NCI-H524 (cell line): Measurements from ENCODE around the gene CHD2.

Experiments
- DNase-seq, 2 experiments: peaks; one replicate each; lab custom pipeline; 2025; lab: John Stamatoyannopoulos, UW

The CHD2 gene

DNA sequence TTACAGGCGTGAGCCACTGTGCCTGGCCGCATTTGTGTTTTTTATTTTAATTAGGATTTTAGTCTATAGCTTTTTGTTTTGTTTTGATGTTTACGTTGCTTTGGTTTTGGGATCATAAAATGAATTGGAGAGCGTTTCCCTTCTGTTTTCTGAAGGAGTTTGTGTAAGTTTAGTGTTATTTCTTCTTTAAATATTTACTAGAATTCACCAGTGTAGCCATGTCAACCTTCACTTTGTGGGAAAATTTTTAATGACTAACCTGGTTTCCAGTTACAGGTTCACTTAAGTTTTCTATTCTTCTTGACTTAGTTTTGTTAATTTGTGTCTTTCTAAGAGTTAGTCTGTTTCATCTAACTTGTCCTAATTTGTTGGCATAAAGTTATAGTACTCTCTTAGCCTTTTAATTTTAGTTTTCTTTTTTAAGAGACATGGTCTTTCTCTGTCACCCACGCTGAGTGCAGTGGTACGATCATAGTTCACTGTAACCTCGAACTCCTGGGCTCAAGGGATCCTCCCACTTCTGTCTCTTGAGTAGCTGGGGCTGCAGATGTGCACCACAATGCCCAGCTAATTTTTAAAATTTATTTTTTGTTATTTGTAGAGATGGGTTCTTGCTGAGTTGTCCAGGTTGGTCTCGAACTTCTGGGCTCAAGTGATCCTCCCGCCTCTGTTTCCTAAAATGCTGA is 61.0 kb downstream of the CHD2 start:
- no peak for DNase-seq

DNA sequence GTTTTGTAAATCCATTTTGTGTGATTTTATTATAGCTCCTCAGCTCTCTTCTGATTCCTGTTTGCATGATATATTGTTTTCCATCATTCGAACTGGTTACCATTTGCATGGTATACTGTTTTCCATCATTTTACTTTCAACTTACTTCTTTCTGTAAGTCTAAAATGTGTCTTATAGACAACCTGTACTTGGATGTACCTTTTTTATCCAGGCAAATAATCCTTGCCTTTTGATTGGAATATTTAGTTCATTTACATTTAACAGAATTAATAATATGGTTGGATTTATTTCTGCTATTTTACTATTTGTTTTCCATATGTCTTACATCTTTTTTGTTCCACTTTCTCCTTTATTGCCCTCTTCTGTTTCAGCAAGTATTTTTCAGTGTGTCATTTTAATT is 62.8 kb downstream of the CHD2 start:
- no peak for DNase-seq

DNA sequence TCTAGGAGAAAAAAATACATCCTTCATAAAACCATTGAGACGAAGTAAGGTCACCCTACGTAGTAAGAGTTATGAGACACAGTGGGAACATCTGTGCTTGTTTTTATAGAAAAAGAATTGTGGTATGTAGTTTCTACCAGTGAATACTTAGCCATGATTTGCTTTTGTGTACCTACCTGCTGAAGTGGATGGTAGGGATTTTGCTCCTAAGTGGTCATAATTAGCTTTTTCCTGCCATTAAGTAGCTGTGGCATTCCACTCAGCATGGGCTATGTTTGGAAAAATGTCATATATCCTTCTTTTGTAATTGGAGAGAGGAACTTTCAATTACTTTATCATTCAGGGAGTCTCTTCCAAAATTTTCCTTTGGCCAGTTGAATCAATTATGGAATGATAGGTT is 63.7 kb downstream of the CHD2 start:
- DNase-seq = peak in 1 of 2 experiments; percentile 9

DNA sequence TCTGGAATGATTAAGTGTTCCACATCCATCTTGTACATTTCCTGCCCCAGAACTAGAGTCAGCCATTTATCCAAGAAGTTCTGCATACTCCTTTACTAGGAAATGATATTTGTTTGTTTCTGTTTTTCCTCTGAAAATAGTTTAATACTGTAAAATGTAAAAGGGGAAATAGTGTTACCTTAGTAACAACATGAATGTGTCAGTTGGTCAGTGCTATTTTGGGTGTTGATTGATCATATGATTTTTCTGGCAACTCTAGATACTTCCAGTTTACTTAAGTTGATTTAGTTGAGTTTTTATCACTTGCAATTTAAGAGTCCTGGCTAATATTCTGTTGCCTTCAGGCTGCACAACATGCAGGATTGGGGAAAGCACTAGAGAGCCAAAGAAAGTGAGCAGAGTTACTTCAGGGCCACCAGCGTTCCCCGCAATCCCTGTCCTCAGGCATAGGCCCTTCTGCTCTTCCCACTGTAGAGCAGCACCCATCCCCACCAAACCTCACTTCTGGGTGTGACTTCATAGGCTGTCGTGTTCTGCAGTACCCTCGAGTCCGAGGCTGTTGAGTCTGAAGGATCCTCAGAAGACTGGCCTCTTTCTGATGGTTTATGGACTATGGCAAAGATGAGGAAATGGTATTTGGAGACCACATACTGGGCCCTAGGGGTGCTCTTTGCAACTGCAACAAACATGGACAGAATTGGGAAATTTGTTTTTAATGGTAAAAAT is 69.0 kb downstream of the CHD2 start:
- no peak for DNase-seq

DNA sequence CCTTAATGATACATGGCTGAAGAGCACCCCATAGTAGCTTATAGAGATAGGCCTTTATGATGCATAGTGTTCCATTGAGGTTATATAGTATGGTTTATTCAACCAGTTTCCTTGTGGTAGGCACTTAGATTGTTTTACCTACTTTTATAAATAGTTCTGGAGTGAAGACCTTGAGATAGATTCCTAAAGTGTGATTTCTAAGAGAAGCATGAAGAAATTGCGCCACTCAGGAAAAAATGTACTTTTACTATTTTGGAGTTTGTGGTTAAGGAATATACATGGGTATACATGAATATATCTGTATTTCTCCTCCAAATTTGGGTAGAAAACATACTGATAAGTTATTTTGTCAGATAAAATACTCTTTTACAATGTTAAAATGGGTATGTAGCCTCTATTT is 70.5 kb downstream of the CHD2 start:
- DNase-seq = no peak

DNA sequence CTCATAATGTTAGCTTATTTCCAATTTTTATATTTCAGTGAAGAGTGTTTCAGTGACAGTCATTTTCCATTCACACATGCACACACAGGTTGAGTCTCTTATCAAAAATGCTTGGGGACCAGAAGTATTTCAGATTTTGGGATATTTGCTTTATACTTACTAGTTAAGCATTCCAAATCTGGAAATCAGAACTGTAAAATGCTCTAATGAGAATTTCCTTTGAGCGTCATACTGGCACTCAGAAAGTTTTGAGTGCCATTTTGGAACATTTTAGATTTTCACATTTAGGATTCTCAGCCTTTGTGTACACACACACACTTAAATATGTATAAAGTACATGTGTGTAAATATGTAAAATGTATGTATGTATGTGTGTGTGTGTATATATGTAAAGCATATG is 71.0 kb downstream of the CHD2 start:
- DNase-seq = no peak

DNA sequence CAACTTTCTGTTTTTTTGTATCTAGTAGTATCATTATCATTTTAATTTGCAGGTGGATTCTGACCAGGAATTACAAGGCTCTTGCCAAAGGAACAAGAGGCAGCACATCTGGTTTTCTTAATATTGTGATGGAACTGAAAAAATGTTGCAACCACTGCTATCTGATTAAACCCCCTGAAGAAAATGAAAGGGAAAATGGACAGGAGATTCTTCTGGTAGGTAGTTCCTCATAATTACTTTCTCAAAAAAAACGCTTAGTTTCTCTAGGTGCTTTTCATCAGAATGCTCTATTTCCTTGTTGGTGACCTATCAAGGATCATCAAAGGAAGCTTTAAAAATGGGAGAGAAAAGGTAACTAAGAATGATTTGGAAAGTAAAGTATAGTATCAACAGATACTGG is 71.6 kb downstream of the CHD2 start:
- DNase-seq = no peak

DNA sequence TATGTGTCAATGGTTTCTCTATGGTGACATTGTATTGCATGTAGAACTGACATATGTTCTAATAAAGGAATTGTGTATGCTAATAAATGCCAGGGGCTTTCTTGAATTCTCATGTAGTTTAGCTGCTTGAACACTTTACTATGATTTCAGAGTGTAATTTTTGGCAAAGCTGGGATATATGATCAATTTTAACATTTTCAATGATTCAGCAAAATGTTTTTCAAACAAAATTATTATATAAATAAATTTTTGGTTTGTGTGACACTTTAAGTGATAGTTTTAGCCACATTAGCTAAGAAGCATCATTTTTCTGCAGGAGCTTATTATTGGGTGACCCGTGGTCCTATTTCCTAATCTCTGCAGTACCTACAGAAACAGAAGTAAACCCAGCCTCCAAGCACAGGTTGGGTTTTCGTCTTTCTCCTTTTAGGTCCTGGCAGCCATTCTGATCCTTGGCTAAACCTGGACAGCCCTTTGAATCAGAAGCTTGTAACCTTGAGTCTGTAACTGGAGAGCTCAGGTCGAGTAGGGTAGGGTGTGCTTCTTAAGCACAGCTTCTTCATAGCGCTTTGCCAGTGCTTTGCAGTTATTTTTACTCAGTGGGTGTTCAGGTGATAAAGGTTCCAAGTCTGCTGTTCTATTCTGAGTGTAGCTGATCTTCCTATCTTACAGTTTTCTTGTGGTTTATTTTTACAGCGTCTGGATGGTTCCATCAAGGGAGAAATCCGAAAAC is 74.2 kb downstream of the CHD2 start:
- no peak for DNase-seq

DNA sequence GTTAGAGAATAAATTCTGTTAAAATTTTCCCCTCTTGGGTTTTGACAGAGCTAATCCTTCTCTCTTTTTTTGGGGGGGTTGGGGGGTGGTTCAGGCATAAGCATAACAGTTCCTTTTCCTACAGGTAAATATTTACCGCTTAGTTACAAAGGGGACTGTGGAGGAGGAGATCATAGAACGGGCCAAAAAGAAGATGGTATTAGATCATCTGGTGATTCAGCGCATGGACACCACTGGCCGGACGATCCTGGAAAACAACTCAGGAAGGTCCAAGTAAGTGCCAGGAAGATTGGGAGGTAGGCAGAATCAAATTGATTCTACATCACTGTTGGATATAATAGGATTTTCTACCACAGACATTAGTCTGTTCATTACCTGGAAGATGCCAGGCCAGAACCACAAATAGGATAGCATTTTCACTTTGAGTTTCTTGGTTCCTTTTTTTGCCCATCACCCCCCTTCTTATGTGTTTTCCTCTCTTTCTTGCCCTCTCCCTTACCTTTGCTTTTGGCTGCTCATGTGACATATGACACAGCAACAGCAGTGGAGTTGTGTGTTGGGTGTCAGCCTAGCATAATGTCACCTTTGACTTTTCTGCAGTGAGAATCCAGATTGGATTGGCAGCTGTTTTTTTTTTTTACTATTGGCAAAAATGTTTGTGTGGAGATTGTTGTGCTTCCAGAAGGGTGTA is 79.0 kb downstream of the CHD2 start:
- DNase-seq = no peak

DNA sequence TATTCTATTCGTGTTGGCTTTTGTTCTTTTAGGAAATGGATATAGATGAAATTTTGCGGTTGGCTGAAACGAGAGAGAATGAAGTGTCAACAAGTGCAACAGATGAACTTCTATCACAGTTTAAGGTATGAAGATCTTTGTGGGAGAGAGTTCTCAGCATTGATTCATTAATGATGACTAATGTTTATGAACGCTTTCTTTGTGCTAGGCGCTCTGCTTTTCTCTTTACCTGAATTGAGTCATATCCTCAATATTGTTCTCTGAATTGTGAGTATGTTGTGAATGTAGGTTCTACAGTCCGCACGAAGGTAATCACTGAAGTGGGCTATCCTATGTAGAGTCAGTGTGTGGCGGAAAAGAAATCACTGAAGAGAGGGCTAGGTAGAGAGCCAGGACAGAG is 81.2 kb downstream of the CHD2 start:
- no peak for DNase-seq

DNA sequence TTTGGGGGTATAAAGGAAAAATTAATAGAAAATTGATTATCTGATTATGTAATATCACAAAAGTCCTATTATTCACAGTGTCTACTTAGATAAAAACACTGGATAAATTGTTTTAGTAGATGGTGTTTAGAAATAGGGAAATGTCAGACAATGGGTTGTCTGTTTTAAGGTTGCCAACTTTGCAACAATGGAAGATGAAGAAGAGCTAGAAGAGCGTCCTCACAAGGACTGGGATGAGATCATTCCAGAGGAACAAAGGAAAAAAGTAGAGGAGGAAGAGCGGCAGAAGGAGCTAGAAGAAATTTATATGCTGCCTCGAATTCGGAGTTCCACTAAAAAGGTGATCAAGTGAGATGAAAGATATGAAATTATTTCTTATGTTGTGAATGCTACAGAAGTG is 84.0 kb downstream of the CHD2 start:
- DNase-seq = no peak

DNA sequence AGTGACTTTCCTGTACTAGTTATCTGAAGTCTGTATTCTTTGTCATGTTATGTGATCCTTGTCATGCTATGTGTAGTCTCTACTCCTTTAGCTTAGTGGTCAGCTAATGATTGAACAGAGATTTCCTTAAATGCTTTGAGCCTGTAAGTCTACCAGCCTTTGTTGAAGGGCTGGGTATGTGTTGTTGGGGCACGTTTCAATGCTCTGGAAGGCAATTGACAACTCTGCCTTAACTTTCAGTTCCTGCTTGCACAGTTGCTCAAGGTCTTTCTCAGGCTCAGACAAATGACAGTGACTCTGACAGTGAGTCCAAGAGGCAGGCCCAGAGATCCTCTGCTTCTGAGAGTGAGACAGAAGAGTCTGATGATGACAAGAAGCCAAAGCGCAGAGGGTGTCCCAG is 89.3 kb downstream of the CHD2 start:
- no peak for DNase-seq

DNA sequence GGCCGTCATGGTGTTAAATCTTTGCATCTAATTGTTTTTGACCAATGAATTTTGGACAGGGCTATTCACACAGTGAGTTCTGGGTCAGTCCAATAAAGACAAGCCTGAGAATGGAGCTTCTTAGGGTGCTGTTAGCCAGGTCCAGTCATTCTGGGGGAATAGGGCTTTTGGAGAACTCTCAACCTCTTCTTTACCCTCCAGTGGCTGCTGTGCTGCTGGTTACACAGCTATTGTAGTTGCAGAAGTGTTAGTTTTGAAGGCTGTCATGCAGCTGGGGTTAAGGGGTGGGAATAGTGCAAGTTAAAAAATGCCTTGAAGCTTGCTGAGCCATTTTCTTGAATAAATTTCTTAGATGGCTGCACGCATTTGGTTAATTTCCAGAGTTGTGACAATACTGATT is 89.9 kb downstream of the CHD2 start:
- DNase-seq = no peak

DNA sequence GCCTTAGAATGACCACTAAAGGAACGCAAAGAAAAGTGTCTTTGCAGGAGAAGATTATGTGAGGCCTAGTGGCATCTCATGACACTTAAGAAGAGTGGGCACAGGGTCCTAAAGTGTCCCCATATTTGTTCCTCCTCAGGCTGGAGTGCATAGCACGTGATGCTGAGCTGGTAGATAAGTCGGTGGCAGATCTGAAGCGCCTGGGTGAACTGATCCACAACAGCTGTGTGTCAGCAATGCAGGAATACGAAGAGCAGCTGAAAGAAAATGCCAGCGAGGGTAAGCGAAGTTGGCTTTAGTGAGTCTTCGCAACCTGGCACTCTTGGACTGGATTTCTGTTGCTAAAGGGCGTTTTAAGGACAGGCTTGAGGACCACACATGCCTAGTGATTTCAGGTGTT is 92.6 kb downstream of the CHD2 start:
- no peak for DNase-seq

DNA sequence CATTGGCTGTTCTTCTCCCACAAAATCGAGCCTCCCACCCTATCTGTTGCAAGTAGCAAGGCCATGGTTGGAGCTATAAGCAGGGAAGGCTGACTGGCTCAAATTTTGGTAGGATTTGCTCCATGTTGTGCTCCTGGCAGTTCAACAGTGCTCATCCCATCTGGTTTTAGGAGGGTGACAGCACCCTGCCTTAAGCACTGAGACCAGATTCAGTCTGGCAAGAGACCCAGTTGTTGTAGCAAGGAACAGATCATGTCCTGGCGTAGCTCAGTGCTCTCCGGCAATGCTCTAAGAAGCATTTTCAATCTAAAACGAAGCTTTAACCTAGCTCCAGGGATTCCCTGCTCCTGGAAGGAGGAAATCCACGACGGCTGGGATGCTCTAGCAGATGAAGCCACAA is 97.7 kb downstream of the CHD2 start:
- DNase-seq = no peak

DNA sequence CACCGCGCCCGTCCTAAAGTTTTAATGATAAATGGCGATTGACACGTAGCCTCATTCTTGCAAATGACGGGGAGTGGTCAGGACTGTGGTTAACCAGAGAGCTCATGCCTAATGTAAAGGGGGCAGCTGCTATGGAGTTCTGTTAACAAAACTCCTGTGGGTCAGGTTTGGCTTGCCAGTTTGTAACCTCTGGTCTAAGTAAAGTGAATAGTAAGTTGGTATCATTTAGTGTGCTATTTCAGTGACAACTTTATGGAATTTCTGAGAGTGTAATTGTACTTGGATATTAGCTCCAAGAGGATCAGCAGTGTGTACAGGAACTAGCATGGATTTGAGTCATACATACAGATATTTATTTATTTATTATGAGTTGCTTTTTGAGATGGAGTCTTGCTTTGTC is 101.0 kb downstream of the CHD2 start:
- DNase-seq = no peak

DNA sequence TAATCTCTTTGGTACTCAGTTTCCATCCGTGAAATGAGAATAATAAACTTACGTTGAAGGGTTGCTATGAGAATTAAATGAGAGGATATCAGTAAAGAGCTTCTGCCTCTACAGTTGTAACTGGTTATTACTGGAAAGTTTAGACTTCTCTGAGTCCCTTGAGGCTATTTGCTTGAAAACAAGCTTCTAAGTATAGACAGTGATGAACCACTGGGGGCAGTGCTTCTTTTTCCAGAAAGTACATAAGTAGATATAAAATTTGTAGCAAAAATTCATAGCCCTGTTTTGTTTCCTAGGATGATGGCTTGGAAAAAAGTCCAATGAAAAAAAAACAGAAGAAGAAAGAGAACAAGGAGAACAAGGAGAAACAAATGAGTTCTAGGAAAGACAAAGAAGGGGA is 101.8 kb downstream of the CHD2 start:
- no peak for DNase-seq

DNA sequence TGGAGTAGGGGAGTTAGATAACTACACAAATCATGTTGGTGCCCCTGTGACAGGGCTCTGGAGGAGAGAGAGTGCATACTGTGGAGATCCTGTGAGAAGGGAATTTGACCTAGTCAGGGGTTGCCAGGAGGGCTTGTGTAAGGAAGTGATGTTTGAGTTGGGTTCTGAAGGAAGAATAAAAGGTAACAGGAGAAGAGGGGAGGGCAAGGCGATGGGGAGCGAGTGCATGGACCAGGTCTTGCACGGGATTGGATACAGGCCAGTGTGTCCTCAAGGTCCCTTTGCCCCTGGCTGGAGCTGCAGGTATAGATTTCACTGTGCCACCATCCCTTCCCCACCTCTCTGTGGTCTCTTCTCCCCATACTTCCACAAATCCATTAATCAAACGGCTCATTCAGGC is 105.0 kb downstream of the CHD2 start:
- no peak for DNase-seq

DNA sequence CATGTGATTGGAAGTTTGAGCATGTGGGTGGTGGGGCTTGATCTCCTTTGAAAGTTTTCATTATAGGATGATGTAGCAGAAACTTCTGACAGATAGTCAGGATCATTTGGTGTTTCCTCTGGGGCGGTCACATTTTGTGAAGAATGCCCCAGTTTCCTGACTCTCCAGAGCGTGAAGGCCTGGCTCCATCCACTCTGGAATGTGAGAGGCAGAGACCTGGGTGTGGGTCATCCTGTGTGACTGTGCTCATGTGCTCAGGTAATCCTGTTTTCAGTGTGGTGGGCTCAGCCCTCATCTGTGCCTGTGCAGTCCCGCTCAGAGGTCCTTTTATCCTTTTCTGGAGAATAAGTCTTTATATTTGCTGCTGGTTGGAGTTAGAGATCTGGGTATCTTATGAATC is 107.9 kb downstream of the CHD2 start:
- no peak for DNase-seq

DNA sequence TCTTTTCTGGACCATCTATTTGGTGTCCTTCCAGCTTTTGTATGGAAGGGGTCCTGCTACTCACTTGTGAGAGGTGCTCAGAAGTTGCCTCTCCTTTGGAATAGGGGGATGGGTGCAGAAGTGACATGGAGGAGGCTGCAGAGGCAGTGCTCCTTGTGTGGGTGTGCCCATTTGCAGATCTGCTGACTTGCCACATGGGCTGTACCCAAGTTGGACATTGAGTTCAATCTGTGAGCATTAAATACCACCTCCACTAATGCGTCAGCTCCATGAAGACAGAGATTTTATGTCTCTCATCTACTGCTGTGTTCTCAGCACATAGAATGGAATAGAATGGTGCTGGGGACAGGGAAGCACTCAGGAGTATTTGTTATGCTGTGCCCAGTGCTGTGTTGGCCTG is 112.7 kb downstream of the CHD2 start:
- DNase-seq = no peak

DNA sequence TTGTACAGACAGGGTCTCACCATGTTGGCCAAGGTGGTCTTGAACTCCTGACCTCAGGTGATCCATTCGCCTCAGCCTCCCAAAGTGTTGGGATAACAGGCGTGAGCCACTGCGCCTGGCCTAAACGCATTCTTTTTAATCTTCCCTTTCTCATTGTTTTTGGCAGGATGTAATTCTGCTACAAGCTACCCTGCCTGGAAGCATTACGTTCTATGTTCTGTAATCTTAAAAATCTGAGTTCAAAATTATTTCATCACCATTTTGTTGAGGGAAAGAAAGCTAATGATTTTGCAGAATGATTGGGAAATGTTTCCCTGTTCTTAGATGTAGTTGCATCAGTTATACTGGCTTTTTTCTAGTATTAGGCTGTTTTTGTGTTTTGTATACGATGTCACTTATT is 117.4 kb downstream of the CHD2 start:
- no peak for DNase-seq

DNA sequence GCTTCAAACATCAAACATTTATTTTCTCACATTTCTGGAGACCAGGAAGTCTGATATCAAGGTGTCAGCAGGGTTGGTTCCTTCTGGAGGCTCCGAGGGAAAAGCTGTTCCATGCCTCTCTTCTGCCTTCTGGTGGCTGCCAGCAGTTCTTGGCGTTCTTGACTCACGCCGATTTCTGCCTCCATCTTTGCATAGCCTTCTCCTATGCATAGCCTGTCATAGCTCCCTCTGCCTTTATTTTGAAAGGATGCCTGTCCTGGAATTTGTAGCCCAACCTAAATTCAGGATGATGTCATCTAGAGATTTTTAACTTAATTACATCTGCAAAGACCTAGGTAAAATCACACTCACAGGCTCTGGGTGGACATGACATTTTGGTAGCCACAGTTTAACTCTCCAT is 118.5 kb downstream of the CHD2 start:
- peak in 1 of 2 experiments; percentile 22 for DNase-seq

DNA sequence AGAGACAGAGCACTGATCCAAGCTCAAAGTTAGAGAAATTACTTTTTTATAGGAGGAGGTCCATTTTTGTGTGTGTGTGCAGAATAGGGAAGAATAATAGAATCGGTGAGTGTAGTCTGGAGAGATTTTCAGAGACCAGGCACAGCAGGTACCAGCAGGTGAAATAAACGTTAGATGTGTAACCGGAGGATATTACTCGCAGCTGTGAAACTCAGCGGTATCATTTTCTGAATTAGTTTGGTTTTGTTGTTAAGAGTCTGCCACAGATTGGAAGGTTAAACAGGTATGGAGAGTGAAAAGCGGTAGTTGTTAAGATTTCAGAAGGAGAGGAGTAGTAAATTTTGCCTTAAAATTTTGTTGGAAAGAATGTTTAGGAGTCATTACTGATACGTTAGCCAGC is 119.0 kb downstream of the CHD2 start:
- no peak for DNase-seq
